A549 (cell line): ENCODE data around the gene TP53TG3.
"Not testable (repeated sequence)": the region's sequence is repeated elsewhere in the genome, so short reads cannot be mapped to it uniquely, and the experiment has no call there.

Experiments used
- CTCF ChIP-seq: fragments of >200 bp; sonication (Bioruptor Twin); formaldehyde crosslinking; IDR thresholded peaks from 3 replicates; pipeline ENCODE4 v1.5.1; 2016
- EP300 ChIP-seq, 2 experiments: fragments of >200 bp; sonication (Bioruptor Twin); formaldehyde crosslinking; IDR thresholded peaks; 2 replicates in 1 of 2; 3 replicates in 1 of 2; pipeline ENCODE4 v1.6.1; 2016 to 2017
- HMGXB4 ChIP-seq: fragments of 250-450 bp; sonication (Bioruptor Pico); IDR thresholded peaks from 2 replicates; pipeline ENCODE4 v1.5.0; 2021; ENCODE audit warnings: mild to moderate bottlenecking, moderate library complexity, borderline replicate concordance
- KDM5A ChIP-seq: fragments of 200-600 bp; sonication (generic); IDR thresholded peaks from 2 replicates; pipeline ENCODE4 v1.6.1; 2016; ENCODE audit warnings: antibody characterized with exemption, mild to moderate bottlenecking
- MAZ ChIP-seq: fragments of 150-350 bp; IDR thresholded peaks from 2 replicates; pipeline ENCODE4 v1.6.1; 2014; ENCODE audit warnings: antibody characterized with exemption, low read depth, low read length, borderline replicate concordance
- SMC3 ChIP-seq: fragments of >200 bp; sonication (Bioruptor Twin); formaldehyde crosslinking; IDR thresholded peaks from 3 replicates; pipeline ENCODE4 v1.6.1; 2018; ENCODE audit warnings: inconsistent platforms
- USF2 ChIP-seq: fragments of 450-650 bp; IDR thresholded peaks from 2 replicates; pipeline ENCODE4 v1.6.1; 2014; ENCODE audit warnings: antibody characterized with exemption

- not testable (repeated sequence) for TF ChIP-seq KDM5A; CTCF; USF2; SMC3; HMGXB4 (CRISPR knock-in tag); EP300 (IDR thresholded peaks at IDR 0.05); MAZ
Measured at GRCh38 chr16:32676065-32676464, at the start of gene TP53TG3.
